ENCODE results near the gene NLK.

Gene NLK

GRCh38 chr17:28087743-28088142 lies 45.3 kb downstream of the NLK start:
- H3K27me3 ChIP-seq (ENCODE audit: insufficient read depth, low read length, poor library complexity, severe bottlenecking) = no peaks in the 10 kb centered on the region
- TF ChIP-seq EZH2phosphoT487 (IDR thresholded peaks at IDR 0.05; ENCODE audit: borderline replicate concordance) (no peak), CTCF (conservative IDR thresholded peaks at IDR 0.05; ENCODE audit: low read length) (no peak)
- no peak overlapping the region for H3K4me3 ChIP-seq (ENCODE audit: low read length, poor library complexity, severe bottlenecking)
- peaks cover 90% of the 10 kb centered on the region for H3K79me2 ChIP-seq (ENCODE audit: insufficient read depth, low read length)
- peaks cover 16% of the 10 kb centered on the region for H3K4me1 ChIP-seq (ENCODE audit: insufficient read depth, low read length, poor library complexity, severe bottlenecking)
- H3K9me3 ChIP-seq (ENCODE audit: insufficient read depth, low read depth, low read length) = no peaks in the 10 kb centered on the region
- H3K4me2 ChIP-seq (ENCODE audit: low read depth, low read length, poor library complexity, severe bottlenecking) = no peak overlapping the region
- no peak overlapping the region for H2AFZ ChIP-seq (ENCODE audit: low read length)
- H3K36me3 ChIP-seq (ENCODE audit: insufficient read depth, low read length) = no peaks in the 10 kb centered on the region
- H3K9ac ChIP-seq (ENCODE audit: low read depth, low read length, poor library complexity, severe bottlenecking) = no peak overlapping the region
- peaks cover 24% of the 10 kb centered on the region for H4K20me1 ChIP-seq (ENCODE audit: insufficient read depth, low read length, poor library complexity, severe bottlenecking)
- H3K9me2 ChIP-seq (replicated peaks; ENCODE audit: low read depth, low read length) = no peaks in the 10 kb centered on the region
- H3F3A ChIP-seq (ENCODE audit: low read depth) = no peaks in the 10 kb centered on the region

DNA sequence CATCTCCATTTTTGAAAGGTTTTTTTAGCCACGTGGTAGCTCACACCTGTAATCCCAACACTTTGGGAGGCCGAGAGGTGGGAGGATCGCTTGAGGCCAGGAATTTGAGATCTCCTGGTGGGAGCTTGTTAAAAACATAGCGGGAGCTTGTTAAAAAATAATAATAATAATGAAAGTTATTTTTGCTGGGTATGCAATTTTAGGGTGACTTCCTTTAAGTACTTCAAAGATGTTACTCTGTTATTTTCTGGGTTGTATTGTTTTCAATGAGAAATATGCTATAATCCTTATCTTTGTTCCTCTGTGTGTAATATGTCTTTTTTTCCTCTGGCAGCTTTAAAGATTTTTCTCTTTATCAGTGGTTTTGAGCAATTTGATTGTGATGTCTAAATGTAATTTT lies 48.1 kb downstream of the NLK start:
- Histone ChIP-seq H3K4me1 (ENCODE audit: insufficient read depth, low read length, poor library complexity, severe bottlenecking) (peaks cover 10% of the 10 kb centered on the region), H3K27me3 (ENCODE audit: insufficient read depth, low read length, poor library complexity, severe bottlenecking) (no peaks in the 10 kb centered on the region)

DNA sequence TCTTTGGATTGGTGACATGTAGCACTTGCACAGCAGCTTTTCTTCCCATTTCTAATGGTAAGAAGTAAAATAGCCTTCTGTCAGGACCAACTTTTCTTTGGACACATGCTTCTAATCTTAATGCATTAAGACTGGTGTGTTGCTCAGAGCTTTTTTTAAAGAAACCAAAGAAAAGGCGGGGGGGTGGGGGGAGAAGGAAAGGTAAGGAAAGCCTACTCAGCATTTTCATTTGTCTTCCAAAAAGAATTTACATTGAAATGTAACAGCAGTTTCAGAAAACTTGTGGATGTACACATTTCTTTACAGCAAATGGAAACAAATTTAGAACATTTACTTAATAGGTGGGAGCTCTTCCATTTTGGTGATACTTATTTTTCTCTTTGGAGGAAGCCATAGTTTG lies 49.6 kb downstream of the NLK start:
- Histone ChIP-seq H3K27me3 (ENCODE audit: insufficient read depth, low read length, poor library complexity, severe bottlenecking) (no peaks in the 10 kb centered on the region), H3K4me1 (ENCODE audit: insufficient read depth, low read length, poor library complexity, severe bottlenecking) (peaks cover 10% of the 10 kb centered on the region), H3K9ac (ENCODE audit: low read depth, low read length, poor library complexity, severe bottlenecking) (no peak overlapping the region), H3K4me2 (ENCODE audit: low read depth, low read length, poor library complexity, severe bottlenecking) (no peak overlapping the region), H2AFZ (ENCODE audit: low read length) (no peak overlapping the region), H3K9me3 (ENCODE audit: insufficient read depth, low read depth, low read length) (no peaks in the 10 kb centered on the region), H3K9me2 (replicated peaks; ENCODE audit: low read depth, low read length) (no peaks in the 10 kb centered on the region), H3K79me2 (ENCODE audit: insufficient read depth, low read length) (peaks cover 85% of the 10 kb centered on the region), H3K36me3 (ENCODE audit: insufficient read depth, low read length) (no peaks in the 10 kb centered on the region), H3K4me3 (ENCODE audit: low read length, poor library complexity, severe bottlenecking) (no peak overlapping the region), H3F3A (ENCODE audit: low read depth) (no peaks in the 10 kb centered on the region), H4K20me1 (ENCODE audit: insufficient read depth, low read length, poor library complexity, severe bottlenecking) (peaks cover 25% of the 10 kb centered on the region)
- TF ChIP-seq EZH2phosphoT487 (IDR thresholded peaks at IDR 0.05; ENCODE audit: borderline replicate concordance) (no peak), CTCF (conservative IDR thresholded peaks at IDR 0.05; ENCODE audit: low read length) (no peak)

More for the DNA sequence above, 48.1 kb downstream of the NLK start:
- Histone ChIP-seq H3K9me3 (ENCODE audit: insufficient read depth, low read depth, low read length) (no peaks in the 10 kb centered on the region), H2AFZ (ENCODE audit: low read length) (no peak overlapping the region), H3K4me3 (ENCODE audit: low read length, poor library complexity, severe bottlenecking) (no peak overlapping the region), H3K36me3 (ENCODE audit: insufficient read depth, low read length) (no peaks in the 10 kb centered on the region), H3K79me2 (ENCODE audit: insufficient read depth, low read length) (peaks cover 87% of the 10 kb centered on the region), H4K20me1 (ENCODE audit: insufficient read depth, low read length, poor library complexity, severe bottlenecking) (peaks cover 21% of the 10 kb centered on the region), H3K9me2 (replicated peaks; ENCODE audit: low read depth, low read length) (no peaks in the 10 kb centered on the region), H3K4me2 (ENCODE audit: low read depth, low read length, poor library complexity, severe bottlenecking) (no peak overlapping the region), H3F3A (ENCODE audit: low read depth) (no peaks in the 10 kb centered on the region), H3K9ac (ENCODE audit: low read depth, low read length, poor library complexity, severe bottlenecking) (no peak overlapping the region)
- no peak for TF ChIP-seq EZH2phosphoT487 (IDR thresholded peaks at IDR 0.05; ENCODE audit: borderline replicate concordance)
- no peak for TF ChIP-seq CTCF (conservative IDR thresholded peaks at IDR 0.05; ENCODE audit: low read length)

Measured in Loucy (cell line).